SU-DHL-6 (cell line): ENCODE results near the gene SLC25A13.

ENCODE experiments used
- CTCF ChIP-seq: fragments of 200-600 bp; sonication (generic); IDR thresholded peaks from one replicate; pipeline ENCODE4 v1.5.1; 2017; ENCODE audit warnings: antibody characterized with exemption, mild to moderate bottlenecking, low read length, moderate library complexity; ENCODE audit not compliant: insufficient read depth, poor library complexity, severe bottlenecking
- EZH2phosphoT487 ChIP-seq: fragments of 200-600 bp; sonication (generic), shearing (Covaris generic); conservative IDR thresholded peaks from 2 replicates; pipeline ENCODE4 v1.6.1; 2018; ENCODE audit warnings: mild to moderate bottlenecking, antibody characterized with exemption, low read length, moderate library complexity, mixed read lengths

- TF ChIP-seq CTCF: no peak
- no peak for TF ChIP-seq EZH2phosphoT487
Measured at GRCh38 chr7:96157856-96158255, 164.0 kb downstream of the SLC25A13 start.
